Liver (tissue), 9 donors: Measurements from ENCODE around the gene TRAT1. TPM values are rescaled to one million over a fixed set of nuclear protein-coding genes. Genes with fewer than 3 reads are reported as not detected.

Experiments
- DNase-seq: peaks from one replicate; pipeline ENCODE4 v3.0.0-alpha.2; 2017; ENCODE audit warnings: low spot score
- H3K27ac ChIP-seq, 2 donors: one replicate each; pipeline ENCODE4 v1.7.0; 2013; ENCODE audit warnings: inconsistent platforms in 2 of 2, low read length in 2 of 2, control low read depth in 1 of 2, low read depth in 1 of 2, mild to moderate bottlenecking in 1 of 2
- H3K27me3 ChIP-seq, 4 donors: one replicate each; pipeline versions ENCODE4 v1.6.1 to v1.7.0; 2013; ENCODE audit warnings: low read length in 3 of 4, inconsistent platforms in 1 of 4, mild to moderate bottlenecking in 1 of 4, moderate library complexity in 1 of 4; ENCODE audit not compliant: control insufficient read depth in 4 of 4, insufficient read depth in 4 of 4
- H3K36me3 ChIP-seq, 4 donors: one replicate each; pipeline versions ENCODE4 v1.6.1 to v1.7.0; 2013; ENCODE audit warnings: low read length in 3 of 4, mild to moderate bottlenecking in 3 of 4, low read depth in 1 of 4, moderate library complexity in 1 of 4; ENCODE audit not compliant: control insufficient read depth in 4 of 4, insufficient read depth in 3 of 4
- H3K4me1 ChIP-seq, 4 donors: one replicate each; pipeline versions ENCODE4 v1.6.1 to v1.7.0; 2013; ENCODE audit warnings: low read length in 3 of 4, mild to moderate bottlenecking in 3 of 4, moderate library complexity in 1 of 4; ENCODE audit not compliant: control insufficient read depth in 4 of 4, insufficient read depth in 4 of 4
- H3K4me3 ChIP-seq, 3 donors: one replicate each; pipeline versions ENCODE4 v1.6.1 to v1.7.0; 2013; ENCODE audit warnings: low read length in 3 of 3, control low read depth in 1 of 3, low read depth in 1 of 3, mild to moderate bottlenecking in 1 of 3
- H3K9ac ChIP-seq, 2 donors: one replicate each; pipeline ENCODE4 v1.7.0; 2013; ENCODE audit warnings: low read length in 2 of 2, mild to moderate bottlenecking in 2 of 2, moderate library complexity in 2 of 2, control low read depth in 1 of 2, low read depth in 1 of 2
- H3K9me3 ChIP-seq, 4 donors: one replicate each; pipeline versions ENCODE4 v1.6.1 to v1.7.0; 2013; ENCODE audit warnings: low read length in 3 of 4; ENCODE audit not compliant: control insufficient read depth in 4 of 4
- ATF3 ChIP-seq: IDR thresholded peaks from 2 replicates; pipeline ENCODE4 v1.6.1; 2016; ENCODE audit warnings: antibody characterized with exemption
- FOXA1 ChIP-seq: IDR thresholded peaks from 2 replicates; pipeline ENCODE4 v1.6.1; 2016; ENCODE audit warnings: antibody characterized with exemption
- FOXA2 ChIP-seq: IDR thresholded peaks from 2 replicates; pipeline ENCODE4 v1.6.1; 2016; ENCODE audit warnings: antibody characterized with exemption
- HNF4A ChIP-seq, 2 donors: conservative IDR thresholded peaks; 2 replicates each; pipeline ENCODE4 v1.6.1; 2016; ENCODE audit warnings: antibody characterized with exemption in 2 of 2, mild to moderate bottlenecking in 2 of 2
- HNF4G ChIP-seq: IDR thresholded peaks from 2 replicates; pipeline ENCODE4 v1.6.1; 2016; ENCODE audit warnings: antibody characterized with exemption
- MAX ChIP-seq: IDR thresholded peaks from 2 replicates; pipeline ENCODE4 v1.6.1; 2016; ENCODE audit warnings: antibody characterized with exemption
- NR2F2 ChIP-seq: IDR thresholded peaks from 2 replicates; pipeline ENCODE4 v1.6.1; 2016; ENCODE audit warnings: antibody characterized with exemption
- RAD21 ChIP-seq, 2 donors: IDR thresholded peaks; 2 replicates each; pipeline ENCODE4 v1.6.1; 2016; ENCODE audit warnings: antibody characterized with exemption in 2 of 2, mild to moderate bottlenecking in 2 of 2
- REST ChIP-seq: IDR thresholded peaks from 2 replicates; pipeline ENCODE4 v1.6.1; 2016; ENCODE audit warnings: antibody characterized with exemption, mild to moderate bottlenecking
- RXRA ChIP-seq, 2 donors: IDR thresholded peaks; 2 replicates each; pipeline ENCODE4 v1.6.1; 2017 to 2018; ENCODE audit warnings: antibody characterized with exemption in 2 of 2, mild to moderate bottlenecking in 1 of 2
- TAF1 ChIP-seq: conservative IDR thresholded peaks from 2 replicates; pipeline ENCODE4 v1.6.1; 2016; ENCODE audit warnings: antibody characterized with exemption, mild to moderate bottlenecking
- YY1 ChIP-seq: IDR thresholded peaks from 2 replicates; pipeline ENCODE4 v1.6.1; 2016; ENCODE audit warnings: antibody characterized with exemption, mild to moderate bottlenecking
- WGBS: extraction: QIAGEN DNeasy Blood & Tissue Kit; methylation state at CpG from one replicate; pipeline ENCODE4 v1.1.7; 2013; 5-methylcytosine and 5-hydroxymethylcytosine counted together
- polyA plus RNA-seq, 2 donors: library from polyadenylated mRNA; stranded (reverse) in 1 of 2; unstranded in 1 of 2; fragments of 200-250 nt in 1 of 2; fragments of >200 nt in 1 of 2; fragmentation: Nextera tagmentation in 1 of 2; extraction: Ambion mirVana in 1 of 2; gene quantifications; one replicate each; pipeline versions ENCODE4 v1.2.1 to v1.2.3, GENCODE V29; 2013 to 2015
- total RNA-seq, 2 donors: library from RNA; depleted of rRNA; stranded (reverse); fragments of >200 nt; gene quantifications; one replicate each; pipeline ENCODE4 v1.2.3, GENCODE V29; 2014
- donor health status: healthy.
- donor health status: healthy.
- donor health status: healthy.
- donor health status: healthy.
- donor health status: healthy.

TRAT1 gene
- total and polyA plus RNA-seq, 4 donors = 0.06 to 0.67 (median 0.32) TPM

- no peak overlapping the region for H3K4me3 ChIP-seq
- no peaks in the 10 kb centered on the region for H3K4me1 ChIP-seq
- 5% methylated on average over 1 of the region's 1 CpG for WGBS
- H3K27ac ChIP-seq = no peak overlapping the region
- TF ChIP-seq RXRA (IDR thresholded peaks at IDR 0.05) (no peak), FOXA1 (no peak), YY1 (no peak), REST (no peak), FOXA2 (no peak), HNF4G (no peak), NR2F2 (no peak), RAD21 (IDR thresholded peaks at IDR 0.05) (no peak)
- no peak overlapping the region for H3K9ac ChIP-seq
- no peaks in the 10 kb centered on the region for H3K36me3 ChIP-seq
- no peaks in the 10 kb centered on the region for H3K27me3 ChIP-seq
- no peak for DNase-seq
- H3K9me3 ChIP-seq = no peaks in the 10 kb centered on the region
These were observed 60.8 kb downstream of the TRAT1 start for GRCh38 chr3:108883373-108883772.

- DNase-seq = no peak
- no peak overlapping the region for H3K4me3 ChIP-seq
- H3K9me3 ChIP-seq = no peaks in the 10 kb centered on the region
- no peak overlapping the region for H3K27ac ChIP-seq
- no peak overlapping the region for H3K9ac ChIP-seq
- no peaks in the 10 kb centered on the region for H3K27me3 ChIP-seq
- H3K36me3 ChIP-seq = no peaks in the 10 kb centered on the region
- 36% methylated on average over 4 of the region's 4 CpGs for WGBS
- no peak for TF ChIP-seq TAF1
- TF ChIP-seq REST = no peak
- no peak for TF ChIP-seq RXRA (IDR thresholded peaks at IDR 0.05)
- no peak for TF ChIP-seq MAX
- TF ChIP-seq HNF4A (conservative IDR thresholded peaks at IDR 0.05) = no peak
- TF ChIP-seq NR2F2 = no peak
- TF ChIP-seq FOXA2 = no peak
- TF ChIP-seq ATF3 = no peak
- H3K4me1 ChIP-seq = no peaks in the 10 kb centered on the region
These were observed 64.5 kb downstream of the TRAT1 start for GRCh38 chr3:108887121-108887520.
